NCI-H524 (cell line): ENCODE measurements around the gene SPRED3.
"Not testable (repeated sequence)": the region's sequence is repeated elsewhere in the genome, so short reads cannot be mapped to it uniquely, and the experiment has no call there.

Experiments used
- DNase-seq, 2 experiments: peaks; one replicate each; lab custom pipeline; 2025; lab: John Stamatoyannopoulos, UW

Gene SPRED3

GRCh38 chr19:38389957-38390924 is 1.7 kb downstream of the SPRED3 start:
- no peak for DNase-seq

DNA sequence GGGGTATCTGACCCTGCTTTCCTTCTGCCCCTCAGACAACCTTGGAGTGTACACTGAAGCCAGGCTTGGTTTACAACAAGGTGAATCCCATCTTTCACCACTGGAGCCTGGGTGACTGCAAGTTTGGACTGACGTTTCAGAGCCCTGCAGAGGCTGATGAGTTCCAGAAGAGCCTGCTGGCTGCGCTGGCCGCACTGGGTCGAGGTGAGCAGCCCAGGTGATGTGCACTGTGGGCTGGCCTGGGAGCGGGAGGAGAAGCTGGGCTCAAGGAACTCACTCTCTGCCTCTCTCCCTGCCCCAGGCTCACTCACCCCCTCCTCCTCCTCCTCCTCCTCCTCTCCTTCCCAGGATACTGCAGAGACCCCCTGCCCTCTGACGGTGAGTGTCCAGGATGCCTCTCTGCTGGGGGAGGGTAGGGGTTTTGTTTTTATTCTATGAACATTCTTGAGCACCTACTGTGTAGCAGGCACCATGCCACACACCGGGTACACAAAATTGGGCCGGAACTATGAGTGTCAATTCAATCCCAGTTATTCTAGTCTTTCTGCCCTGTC is 3.5 kb downstream of the SPRED3 start:
- no peak for DNase-seq

- DNase-seq: no peak
Observed at GRCh38 chr19:38392707-38393308, 4.3 kb downstream of the SPRED3 start.

DNA sequence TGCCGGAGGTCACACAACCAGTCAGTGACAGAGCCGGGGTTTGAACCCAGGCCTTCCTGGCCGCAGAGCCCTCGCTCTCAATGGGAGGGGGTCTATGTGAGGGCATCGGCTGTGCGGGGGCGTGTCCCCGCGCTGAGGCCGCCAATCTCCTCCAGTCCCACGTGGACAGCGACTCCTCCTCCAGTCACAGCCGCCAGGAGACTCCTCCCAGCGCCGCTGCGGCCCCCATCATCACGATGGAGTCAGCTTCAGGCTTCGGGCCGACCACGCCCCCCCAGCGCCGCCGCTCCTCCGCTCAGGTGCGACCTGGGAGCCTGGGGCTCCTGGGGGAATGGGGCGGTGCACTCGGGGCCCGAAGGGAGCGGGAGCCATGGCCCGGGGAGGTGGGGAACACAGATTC is 6.0 kb downstream of the SPRED3 start:
- peak in 1 of 2 experiments; percentile 55 for DNase-seq

DNA sequence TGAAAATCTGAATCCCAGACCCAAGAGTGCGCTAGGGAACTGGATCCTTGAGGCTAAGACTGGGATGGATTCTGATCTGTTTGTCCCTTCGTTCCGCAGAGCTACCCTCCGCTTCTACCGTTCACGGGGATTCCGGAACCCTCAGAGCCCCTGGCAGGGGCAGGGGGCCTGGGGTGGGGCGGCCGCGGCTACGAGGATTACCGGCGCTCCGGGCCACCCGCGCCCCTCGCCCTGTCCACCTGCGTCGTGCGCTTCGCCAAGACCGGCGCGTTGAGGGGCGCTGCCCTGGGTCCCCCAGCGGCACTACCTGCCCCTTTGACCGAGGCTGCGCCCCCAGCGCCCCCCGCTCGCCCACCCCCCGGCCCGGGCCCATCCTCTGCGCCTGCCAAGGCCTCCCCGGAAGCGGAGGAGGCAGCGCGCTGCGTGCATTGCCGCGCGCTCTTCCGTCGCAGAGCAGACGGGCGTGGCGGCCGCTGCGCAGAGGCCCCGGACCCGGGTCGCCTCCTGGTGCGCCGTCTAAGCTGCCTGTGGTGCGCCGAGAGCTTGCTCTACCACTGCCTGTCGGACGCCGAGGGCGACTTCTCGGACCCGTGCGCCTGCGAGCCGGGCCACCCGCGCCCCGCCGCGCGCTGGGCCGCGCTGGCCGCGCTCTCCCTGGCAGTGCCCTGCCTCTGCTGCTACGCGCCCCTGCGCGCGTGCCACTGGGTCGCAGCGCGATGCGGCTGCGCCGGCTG is 7.1 kb downstream of the SPRED3 start:
- DNase-seq: no peak

DNA sequence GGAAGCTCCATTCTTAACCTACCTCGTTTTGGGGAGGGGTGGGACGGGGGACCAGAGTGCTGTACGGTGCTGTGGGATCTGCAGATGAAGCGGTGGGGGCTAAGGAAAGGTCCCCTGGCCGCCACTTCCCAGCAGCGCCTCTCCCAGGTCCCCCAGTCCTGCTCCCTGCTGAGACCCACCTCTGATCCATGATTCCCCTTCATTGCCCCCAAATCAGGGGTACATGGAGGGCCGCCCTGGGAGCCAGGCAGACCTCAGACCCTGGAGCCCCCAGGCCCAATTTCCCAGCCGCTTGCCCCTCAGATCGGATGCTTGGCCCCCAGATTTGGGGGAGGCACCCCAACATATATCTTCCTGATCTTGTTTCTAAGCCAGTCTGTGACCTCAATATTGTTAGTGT is 10.6 kb downstream of the SPRED3 start:
- DNase-seq: no peak

DNA sequence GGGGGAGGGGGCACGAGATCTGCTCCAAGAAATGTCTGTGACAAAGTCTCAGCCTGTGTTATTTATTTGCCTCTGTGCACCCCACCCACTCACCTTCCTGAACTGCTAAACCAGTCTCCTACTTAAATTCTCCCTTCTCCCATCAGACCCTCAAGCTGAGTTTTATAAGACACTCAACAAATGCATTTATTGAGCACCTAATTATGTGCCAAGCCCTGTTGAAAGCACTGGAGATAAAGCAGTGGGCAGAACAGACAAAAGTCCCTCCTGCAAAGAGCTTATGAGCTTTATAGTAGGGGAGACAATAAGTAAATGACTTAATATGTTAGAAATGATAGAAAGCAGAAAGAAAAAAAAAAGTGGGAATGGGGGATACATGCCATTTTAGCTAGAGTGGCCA is 11.0 kb downstream of the SPRED3 start:
- DNase-seq: no peak

DNA sequence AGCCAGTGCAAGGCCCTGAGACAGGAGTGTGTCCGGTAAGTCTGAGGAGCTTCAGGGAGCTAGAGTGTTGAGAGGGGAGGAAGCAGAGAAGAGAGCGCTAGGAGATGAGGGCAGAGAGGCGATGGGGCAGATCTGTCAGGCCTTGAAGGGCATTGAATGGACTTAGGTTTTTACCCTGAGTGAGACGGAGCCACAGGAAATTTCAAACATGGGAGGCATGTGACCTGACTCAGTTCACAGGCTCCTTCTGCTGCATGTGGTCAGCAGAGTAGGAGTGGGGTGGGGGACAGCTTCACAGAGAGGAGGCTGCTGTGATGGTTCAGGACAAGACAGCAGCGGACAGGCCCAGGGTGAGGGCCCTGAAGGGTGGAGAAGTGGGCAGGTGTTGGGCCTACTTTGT is 11.9 kb downstream of the SPRED3 start:
- DNase-seq: no peak

- DNase-seq: no peak
Observed at GRCh38 chr19:38401148-38401547, 12.7 kb downstream of the SPRED3 start.

GRCh38 chr19:38402623-38402966 is 14.1 kb downstream of the SPRED3 start:
- DNase-seq: no peak

DNA sequence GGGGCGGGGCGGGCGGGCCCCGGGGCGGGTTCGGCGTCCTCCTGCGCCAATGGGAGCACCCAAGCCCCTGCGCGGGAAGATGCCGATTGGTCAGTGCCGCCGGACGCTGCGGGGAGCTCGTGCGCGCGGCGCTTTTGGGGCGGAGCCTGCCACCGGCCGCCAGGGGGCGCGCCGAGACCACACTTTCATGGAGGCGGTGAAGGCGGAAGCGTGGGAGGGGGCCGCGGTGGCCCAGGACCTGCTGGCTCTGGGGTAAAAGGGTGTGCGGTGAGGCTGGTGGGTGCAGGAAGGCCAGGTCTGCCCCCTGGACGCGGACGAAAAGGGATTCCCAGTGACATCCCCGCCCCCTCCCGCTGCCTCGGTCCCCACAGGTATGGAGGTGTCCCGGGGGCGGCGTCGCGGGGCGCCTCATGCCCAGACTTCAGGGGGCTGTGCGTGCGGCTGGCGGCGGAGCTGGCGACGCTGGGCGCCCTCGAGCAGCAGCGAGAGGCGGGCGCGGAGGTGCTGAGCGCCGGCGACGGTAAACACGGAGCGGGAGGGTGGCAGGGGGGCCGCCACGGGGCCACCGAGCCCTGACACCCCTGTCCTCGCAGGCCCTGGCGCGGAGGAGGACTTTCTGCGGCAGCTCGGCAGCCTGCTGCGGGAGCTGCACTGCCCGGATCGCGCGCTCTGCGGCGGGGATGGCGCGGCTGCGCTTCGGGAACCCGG is 14.6 kb downstream of the SPRED3 start, which contains the start of gene FAM98C:
FAM98C (plus strand) TSS at position 127 of the 708 bp plus-strand sequence; CDS start at position 188, 61 bp downstream.
- peak; percentile 98 to 99 for DNase-seq

GRCh38 chr19:38404858-38405257 is 16.4 kb downstream of the SPRED3 start:
- DNase-seq: no peak

GRCh38 chr19:38405276-38405675 is 16.8 kb downstream of the SPRED3 start:
- no peak for DNase-seq

GRCh38 chr19:38409631-38410133 is 21.2 kb downstream of the SPRED3 start:
- DNase-seq: no peak

DNA sequence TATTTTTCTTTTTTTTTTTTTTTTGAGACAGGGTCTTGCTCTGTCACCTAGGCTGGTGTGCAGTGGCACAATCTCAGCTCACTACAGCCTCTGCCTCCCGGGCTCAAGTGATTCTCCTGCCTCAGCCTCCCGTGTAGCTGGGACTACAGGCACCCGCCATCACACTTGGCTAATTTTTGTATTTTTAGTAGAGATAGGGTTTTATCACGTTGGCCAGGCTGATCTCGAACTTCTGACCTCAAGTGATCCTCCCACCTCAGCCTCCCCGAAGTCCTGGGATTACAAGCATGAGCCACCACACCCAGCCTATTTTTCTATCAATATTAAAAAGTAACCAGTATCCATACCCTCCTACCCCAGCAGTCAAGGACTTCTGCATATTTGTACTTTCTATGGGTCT is 21.9 kb downstream of the SPRED3 start:
- not testable (repeated sequence) for DNase-seq

DNA sequence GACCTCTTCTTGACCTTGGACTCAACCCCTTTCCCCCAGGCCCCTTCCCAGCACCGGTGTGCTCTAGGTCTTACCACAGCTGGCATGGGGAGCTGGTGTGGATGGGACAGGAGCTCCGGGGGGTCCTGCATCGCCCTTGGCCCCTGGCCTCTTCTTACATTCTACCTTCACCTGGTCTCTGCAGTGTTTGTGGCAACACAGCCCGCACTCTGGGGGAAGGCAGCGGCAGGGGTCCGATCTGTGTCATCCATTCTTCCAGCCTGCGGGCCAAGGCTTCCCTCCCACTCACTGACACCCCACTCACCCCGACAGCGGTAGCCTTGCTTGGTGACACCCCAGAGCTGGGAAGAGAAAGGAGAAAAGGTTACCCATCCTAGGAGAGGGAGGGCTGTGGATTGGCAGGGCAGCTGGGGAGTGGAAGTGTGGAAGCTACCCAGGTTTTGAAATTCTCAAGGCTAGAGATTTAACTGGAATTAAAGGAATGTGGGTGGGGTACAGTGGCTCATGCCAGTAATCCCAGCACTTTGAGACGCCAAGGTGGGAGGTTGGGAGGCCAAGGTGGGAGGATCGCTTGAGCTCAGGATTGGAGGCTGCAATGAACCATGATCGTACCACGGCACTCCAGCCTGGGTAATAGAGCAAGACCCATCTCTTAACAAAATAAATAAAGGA is 22.7 kb downstream of the SPRED3 start:
- DNase-seq: no peak

- not testable (repeated sequence) for DNase-seq
Observed at GRCh38 chr19:38411898-38412297, 23.4 kb downstream of the SPRED3 start.

DNA sequence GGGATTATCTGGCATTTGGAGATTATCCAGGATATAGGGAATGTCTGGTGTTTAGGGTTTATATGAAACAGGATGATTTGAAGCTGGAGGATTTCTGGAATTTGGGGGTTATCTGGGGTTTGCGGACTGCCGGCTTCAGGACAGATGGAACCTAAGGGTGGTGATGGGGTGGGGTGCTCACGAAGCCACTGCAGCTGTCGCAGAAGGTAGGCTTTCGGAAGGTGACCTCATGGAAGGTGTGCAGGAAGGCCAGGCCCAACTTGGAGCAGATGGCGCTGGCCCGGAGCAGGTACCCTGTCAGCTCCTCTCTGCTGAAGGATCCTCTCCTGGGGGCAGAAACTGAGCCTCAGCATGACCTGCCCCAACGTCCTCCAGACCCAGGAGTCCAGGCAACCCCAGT is 24.0 kb downstream of the SPRED3 start:
- no peak for DNase-seq

DNA sequence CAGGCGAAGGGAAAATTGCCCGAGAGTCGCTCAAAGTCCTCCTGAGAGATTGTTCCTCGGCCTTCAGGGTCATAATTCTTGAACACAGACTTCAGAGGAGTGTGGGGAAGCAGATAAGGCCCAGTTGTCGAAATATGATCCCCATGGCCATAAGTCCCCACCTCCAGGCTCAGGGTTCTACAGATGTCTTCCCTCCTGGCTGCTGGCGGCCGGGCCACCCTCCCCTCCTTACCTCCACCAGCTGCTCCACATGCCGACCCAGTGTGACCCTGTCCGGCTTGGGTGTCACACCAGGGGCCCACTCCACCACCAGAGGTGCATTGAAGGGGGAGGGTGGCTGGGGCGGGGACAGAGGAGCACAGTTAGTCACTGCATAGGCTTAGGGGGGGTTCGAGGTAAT is 24.5 kb downstream of the SPRED3 start:
- DNase-seq: peak in 1 of 2 experiments; percentile 33

DNA sequence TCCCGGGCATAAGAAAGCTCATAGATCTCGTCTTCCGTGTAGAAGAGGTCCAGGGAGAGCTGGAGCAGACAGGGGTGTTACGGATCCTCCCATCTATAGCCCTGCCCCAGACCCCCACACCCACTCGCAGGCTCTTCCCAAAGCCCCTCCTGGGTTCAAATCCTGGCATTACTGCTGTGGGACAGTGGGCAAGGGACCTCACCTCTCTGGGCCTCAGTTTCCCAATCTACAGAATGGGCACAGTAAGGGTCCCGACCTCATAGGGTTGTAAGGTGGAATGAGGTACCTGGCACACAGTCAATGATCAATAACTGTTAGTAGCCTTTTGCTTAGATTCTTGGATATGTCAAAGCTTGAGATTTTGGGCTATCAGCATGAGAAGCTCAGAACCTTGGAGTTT is 24.9 kb downstream of the SPRED3 start:
- DNase-seq: no peak

DNA sequence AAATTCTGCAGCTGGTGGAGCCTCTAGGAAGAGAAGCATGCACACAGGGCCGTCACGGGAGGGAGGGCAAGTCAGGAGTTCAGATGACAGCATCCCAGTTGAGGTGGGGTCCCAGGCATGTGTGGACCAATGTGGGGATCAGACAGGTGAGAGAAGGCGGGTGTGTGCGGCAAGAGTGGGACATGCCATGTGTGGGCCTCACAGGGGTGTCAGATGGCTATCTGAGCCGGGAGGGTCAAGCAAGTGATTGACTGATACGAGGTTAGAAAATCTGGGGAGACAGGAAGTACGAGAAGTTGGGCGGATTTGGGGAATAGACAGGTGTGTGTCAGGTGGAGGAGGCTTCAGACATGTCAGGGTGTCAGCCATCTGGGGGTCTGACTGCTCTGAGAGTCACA is 28.6 kb downstream of the SPRED3 start:
- no peak for DNase-seq
